Myocyte (in vitro differentiated cells): ENCODE data around the gene PRKCQ. TPM values are rescaled to one million over a fixed set of nuclear protein-coding genes. Genes with fewer than 3 reads are reported as not detected.

ENCODE experiments used
- DNase-seq: peaks from one replicate; pipeline ENCODE4 v3.0.0-alpha.2; 2012; ENCODE audit warnings: low read depth
- total RNA-seq: library from RNA; depleted of rRNA; stranded (reverse); fragments of >200 nt; gene quantifications from 2 replicates; pipeline ENCODE4 v1.2.3, GENCODE V29; 2014

Gene PRKCQ
- total RNA-seq, 1 donor from 2014 or later: 2.6 TPM

GRCh38 chr10:6567884-6568283 is 12.2 kb downstream of the PRKCQ start:
- no peak for DNase-seq

DNA sequence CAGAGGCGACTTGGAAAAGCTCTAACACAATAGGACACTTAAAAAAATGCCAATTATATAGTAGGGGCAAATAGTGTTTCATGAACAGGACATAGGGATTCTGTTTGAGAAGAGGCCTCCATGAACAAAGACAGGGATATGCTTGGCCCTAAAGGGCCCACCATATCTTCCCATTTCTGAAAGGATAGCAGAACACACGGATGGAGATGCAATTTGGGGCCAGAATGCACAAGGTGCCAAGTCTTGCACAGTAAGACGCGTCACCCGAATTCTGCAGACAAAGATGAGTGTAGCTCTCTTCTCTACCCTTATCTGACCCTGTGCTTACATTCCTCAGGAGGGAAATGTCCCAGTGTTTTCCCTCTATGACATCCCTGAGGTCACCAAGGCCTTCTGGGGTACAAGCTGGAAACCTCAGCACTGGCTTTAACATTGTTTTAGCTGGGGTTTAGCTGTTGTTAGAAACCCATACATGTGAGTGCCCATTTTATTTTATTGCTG is 12.8 kb downstream of the PRKCQ start:
- DNase-seq: no peak

- DNase-seq: no peak
Measured at GRCh38 chr10:6565588-6565987, 14.5 kb downstream of the PRKCQ start.

GRCh38 chr10:6564367-6564766 is 15.7 kb downstream of the PRKCQ start:
- DNase-seq: no peak

DNA sequence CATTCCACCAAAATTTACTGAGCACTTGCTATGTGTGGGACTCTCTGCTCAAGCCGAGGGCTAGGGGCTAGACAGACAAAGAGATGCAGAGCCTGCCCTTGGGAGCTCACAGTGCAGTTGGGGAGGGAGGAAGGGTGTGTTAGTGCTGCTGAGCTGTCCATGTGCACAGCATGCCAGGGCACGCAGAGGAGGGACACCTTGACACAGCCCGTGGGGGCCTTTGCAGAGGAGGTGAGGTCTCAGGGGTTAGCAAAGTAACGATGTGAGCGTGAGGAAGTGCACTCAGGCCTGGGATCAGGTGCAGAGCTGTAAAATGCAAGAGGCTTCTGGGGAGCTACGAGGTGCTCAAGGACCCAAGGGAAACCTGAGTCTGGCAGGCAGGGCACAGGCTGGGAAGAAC is 16.3 kb downstream of the PRKCQ start:
- DNase-seq: no peak

DNA sequence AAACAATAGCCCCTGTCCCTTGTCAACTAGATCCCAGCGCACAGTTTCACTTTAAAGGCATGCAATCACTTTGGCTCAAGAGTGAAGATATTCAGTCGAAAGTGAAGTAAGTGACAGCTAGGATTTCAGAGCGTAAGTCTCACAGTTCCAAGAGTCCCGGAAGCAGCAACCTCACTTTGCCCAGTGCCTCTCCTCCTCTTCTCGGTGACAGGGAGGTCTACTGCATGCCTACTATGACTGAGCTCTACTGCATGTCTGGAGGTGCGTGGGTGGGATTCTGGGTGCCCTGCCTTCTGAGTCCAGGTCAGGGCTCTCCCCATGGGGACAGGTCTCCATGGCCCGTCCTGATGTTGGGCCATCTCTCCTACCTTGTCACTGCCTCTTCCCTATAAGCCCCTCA is 17.0 kb downstream of the PRKCQ start:
- DNase-seq: no peak

- DNase-seq: no peak
Measured at GRCh38 chr10:6562221-6562620, 17.9 kb downstream of the PRKCQ start.

DNA sequence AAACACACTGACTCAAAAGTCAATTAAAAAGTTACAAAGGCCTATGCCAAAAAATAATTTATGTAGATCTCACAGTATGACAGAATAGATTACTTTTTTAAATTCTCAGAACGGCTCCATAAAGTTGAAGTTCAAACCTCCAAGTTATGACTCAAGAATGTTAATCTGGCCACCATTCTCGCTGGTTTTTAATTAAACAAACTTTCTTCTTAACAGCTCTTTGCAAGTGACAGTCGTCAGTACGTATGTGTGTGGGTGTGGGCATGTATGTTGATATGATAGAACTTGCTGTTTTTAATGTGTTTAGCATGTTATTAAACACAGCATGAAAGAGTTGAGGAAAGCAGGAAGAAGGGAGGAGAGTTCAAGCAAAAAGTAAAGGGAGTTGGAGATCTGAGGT is 18.5 kb downstream of the PRKCQ start:
- DNase-seq: no peak

- no peak for DNase-seq
Measured at GRCh38 chr10:6558759-6559461, 21.2 kb downstream of the PRKCQ start.

- no peak for DNase-seq
Measured at GRCh38 chr10:6558272-6558671, 21.8 kb downstream of the PRKCQ start.

DNA sequence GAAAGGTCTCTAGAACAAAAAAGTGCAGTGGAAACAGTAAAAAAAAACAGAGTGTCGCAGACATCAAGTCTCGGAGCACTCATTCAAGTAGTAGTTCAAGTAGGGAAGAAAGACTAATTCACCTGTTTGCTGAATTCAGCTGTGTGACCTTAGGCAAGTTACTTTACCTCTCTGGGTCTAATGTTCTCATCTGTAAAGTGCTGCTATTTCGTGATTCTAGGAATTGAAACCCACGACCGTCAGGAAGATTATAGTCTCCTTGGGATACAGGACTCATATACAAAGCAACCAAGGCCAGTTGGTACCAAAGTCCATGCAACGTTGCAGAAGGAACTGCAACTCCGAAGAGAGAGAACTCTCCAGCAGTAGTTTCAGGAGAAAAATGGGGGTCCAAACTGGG is 26.1 kb downstream of the PRKCQ start:
- no peak for DNase-seq

GRCh38 chr10:6543431-6544005 is 36.6 kb downstream of the PRKCQ start:
- DNase-seq: no peak

- DNase-seq: no peak
Measured at GRCh38 chr10:6542999-6543430, 37.1 kb downstream of the PRKCQ start.

DNA sequence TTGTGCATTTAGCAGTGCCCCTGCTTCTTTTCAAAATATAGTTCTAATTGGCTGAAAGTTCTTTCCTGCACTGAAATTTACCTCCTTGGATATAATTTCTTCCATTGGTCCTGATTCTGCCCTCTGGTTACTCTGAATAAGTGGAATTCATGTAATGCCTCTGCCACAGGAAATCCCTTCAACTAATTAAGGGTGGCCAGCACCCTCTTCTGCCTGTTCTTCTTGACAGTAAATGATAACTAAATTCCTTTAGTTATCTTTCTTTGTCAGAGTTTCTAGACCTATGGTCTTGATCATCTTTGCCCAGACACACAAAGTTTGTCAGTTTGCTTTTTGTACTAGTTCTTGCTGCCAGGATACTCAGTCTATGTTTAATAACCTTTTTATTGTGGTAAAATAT is 40.2 kb downstream of the PRKCQ start:
- DNase-seq: no peak

DNA sequence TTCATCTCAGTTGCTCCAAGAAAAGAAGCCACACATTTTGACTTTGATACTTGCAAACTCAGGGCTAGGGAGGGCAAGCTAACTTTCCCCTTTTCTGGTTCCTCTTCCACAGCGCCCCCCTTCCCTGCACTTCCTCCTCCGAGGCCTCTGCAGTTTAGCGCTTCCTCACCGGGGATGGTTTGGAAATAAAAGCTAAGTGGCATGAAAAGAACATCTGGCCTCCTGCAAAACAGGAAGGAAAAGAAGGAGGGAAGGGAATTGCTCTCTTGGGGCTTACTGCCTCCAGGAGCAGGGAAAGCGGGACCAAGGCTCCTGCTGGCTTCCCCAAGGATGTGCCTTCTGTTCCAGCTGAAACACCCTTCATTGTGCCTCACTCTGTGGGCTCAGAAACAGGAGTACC is 42.3 kb downstream of the PRKCQ start:
- DNase-seq: no peak

GRCh38 chr10:6536102-6536501 is 44.0 kb downstream of the PRKCQ start:
- no peak for DNase-seq

- DNase-seq: no peak
Measured at GRCh38 chr10:6535156-6535764, 44.8 kb downstream of the PRKCQ start.

GRCh38 chr10:6532321-6532720 is 47.8 kb downstream of the PRKCQ start:
- DNase-seq: no peak

- no peak for DNase-seq
Measured at GRCh38 chr10:6530966-6531365, 49.1 kb downstream of the PRKCQ start.

GRCh38 chr10:6530211-6530840 is 49.8 kb downstream of the PRKCQ start:
- DNase-seq: no peak

- no peak for DNase-seq
Measured at GRCh38 chr10:6528198-6528950, 51.7 kb downstream of the PRKCQ start.
